ENCODE data around the gene RASGRF1. TPM values are rescaled to one million over a fixed set of nuclear protein-coding genes. Genes with fewer than 3 reads are reported as not detected.

Gene RASGRF1
- total and polyA plus RNA-seq, 12 donors = under 0.01 to 0.86 (median 0.37) TPM; not detected in 9

DNA sequence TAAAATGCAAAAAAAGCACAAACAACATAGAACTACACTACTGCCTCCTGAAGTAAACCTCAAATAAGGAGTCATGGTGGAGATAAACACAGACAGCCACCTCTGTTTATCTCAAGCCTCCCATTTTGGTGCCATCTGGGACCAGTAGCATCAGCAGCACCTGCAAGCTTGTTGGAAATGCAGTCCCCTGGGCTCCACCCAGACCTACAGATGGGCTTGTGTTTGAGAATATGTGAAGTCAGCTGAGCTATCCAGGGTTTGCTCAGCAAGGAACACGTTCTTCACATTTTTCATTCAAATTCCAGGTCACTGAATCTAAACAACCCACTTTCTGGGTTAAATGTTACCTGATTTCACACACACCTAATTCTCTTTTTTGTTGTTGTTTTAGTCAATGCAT lies 45.5 kb downstream of the RASGRF1 start:
- Histone ChIP-seq H3K36me3 (no peaks in the 10 kb centered on the region), H3K4me1 (no peaks in the 10 kb centered on the region), H3K4me3 (no peak overlapping the region), H3K27ac (no peak overlapping the region), H3K27me3 (peaks cover 0 to 13% (median 0%) of the 10 kb centered on the region in 7 donors), H3K9me3 (peaks cover 0 to 18% (median 9%) of the 10 kb centered on the region in 11 donors)
- 52 to 63% methylated on average over 1 of the region's 1 CpG for WGBS, 2 donors
- DNase-seq (no peak), ATAC-seq (no peak)
- TF ChIP-seq, protein P1, sequence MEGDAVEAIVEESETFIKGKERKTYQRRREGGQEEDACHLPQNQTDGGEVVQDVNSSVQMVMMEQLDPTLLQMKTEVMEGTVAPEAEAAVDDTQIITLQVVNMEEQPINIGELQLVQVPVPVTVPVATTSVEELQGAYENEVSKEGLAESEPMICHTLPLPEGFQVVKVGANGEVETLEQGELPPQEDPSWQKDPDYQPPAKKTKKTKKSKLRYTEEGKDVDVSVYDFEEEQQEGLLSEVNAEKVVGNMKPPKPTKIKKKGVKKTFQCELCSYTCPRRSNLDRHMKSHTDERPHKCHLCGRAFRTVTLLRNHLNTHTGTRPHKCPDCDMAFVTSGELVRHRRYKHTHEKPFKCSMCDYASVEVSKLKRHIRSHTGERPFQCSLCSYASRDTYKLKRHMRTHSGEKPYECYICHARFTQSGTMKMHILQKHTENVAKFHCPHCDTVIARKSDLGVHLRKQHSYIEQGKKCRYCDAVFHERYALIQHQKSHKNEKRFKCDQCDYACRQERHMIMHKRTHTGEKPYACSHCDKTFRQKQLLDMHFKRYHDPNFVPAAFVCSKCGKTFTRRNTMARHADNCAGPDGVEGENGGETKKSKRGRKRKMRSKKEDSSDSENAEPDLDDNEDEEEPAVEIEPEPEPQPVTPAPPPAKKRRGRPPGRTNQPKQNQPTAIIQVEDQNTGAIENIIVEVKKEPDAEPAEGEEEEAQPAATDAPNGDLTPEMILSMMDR (IDR thresholded peaks at IDR 0.05) = no peak
- intact Hi-C loops (cut with DNase I) = no loop called here

DNA sequence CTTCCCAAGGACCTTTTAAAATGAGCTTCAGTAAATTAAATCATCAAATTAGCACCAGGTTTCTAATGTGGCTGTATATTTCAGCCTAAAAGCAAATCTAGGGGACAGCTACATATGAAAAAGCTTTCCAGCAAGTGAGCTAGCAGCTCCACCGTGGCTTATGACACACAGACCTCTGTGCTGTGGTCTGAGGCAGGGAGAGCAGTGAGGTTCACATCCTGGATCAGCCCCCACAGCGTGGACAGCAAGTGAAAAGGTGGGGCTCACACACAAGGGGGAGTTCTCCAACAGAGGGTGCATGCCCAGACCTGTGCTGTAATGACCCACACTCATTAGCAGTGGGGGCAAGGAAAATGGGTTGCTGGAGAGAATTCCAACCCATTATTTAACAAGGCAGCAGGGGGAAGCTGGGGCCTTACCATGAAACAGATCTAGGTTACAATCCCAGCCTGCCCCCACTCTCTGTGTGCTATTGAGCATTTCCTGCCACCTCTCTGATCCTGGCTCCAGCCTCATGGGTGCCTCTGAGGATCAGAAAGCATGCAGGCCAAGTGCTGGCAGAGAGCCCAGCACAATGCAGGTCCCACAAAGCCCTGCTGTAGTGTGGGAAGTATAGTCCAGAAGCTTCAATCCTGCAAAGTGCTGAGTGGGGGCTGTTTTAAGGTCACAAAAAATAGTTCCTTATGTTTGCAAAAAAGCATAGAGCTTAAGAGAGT lies 48.2 kb downstream of the RASGRF1 start:
- no peak for ATAC-seq
- no peak for DNase-seq
- TF ChIP-seq, protein P1 (IDR thresholded peaks at IDR 0.05) = no peak
- Histone ChIP-seq H3K4me3 (no peak overlapping the region), H3K27me3 (peaks cover 0 to 13% (median 0%) of the 10 kb centered on the region in 7 donors), H3K27ac (no peak overlapping the region), H3K9me3 (peaks cover 0 to 18% (median 9%) of the 10 kb centered on the region in 11 donors), H3K4me1 (no peaks in the 10 kb centered on the region), H3K36me3 (no peaks in the 10 kb centered on the region)
- WGBS, 2 donors = 72 to 73% methylated on average over 2 of the region's 2 CpGs
- intact Hi-C loops (cut with DNase I) = no loop called here

DNA sequence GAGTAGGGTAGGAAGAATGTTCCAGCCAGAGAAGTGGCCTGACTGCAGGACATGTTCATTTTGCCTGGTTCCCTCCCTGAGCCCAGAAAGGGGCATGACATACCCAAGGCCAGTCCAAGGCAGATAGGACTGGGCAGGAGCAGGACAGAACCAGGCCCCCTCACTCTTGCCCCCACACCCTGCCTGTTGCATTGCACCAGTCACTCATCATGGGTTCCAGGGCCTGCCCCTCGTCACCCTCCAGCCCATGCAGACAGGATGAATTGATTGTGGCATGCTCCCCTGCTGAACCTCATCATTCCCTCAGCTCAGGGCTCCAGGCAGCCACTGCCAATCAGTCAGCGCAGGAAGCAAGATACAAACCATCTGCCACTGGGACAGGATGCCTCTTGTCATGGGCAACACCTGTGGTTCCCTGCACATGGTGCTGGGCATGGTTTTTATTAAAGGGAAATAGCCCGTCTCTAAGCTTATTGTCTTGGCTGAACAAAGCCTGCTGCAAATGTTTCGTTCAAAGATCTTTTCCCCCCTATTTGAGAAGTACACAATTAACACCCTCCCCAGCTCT lies 48.9 kb downstream of the RASGRF1 start:
- intact Hi-C loops (cut with DNase I) = no loop called here
- TF ChIP-seq, protein P1 (IDR thresholded peaks at IDR 0.05) = no peak
- H3K4me1 ChIP-seq = no peaks in the 10 kb centered on the region
- DNase-seq (no peak), ATAC-seq (no peak)
- peaks cover 0 to 18% (median 9%) of the 10 kb centered on the region in 11 donors for H3K9me3 ChIP-seq
- H3K36me3 ChIP-seq = no peaks in the 10 kb centered on the region
- H3K4me3 ChIP-seq = no peak overlapping the region
- no peak overlapping the region for H3K27ac ChIP-seq
- WGBS, 2 donors = 68 to 82% methylated on average over 4 of the region's 4 CpGs
- peaks cover 0 to 19% (median under 1%) of the 10 kb centered on the region in 7 donors for H3K27me3 ChIP-seq

DNA sequence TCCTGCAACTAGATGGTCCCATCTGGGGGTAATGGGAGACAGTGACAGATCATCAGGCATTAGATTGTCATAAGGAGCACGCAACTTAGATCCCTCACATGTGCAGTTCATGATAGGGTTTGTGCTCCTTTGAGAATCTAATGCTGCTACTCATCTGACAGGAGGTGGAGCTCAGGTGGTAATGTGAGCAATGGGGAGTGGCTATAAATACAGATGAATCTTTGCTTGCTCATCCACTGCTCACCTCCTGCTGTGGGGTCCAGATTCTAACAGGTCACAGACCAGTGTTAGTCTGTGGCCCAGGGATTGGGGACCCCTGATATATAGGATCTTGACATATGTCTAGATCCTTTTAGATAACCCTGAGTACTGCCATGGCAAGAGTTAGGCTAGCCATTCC lies 52.7 kb downstream of the RASGRF1 start:
- ATAC-seq (no peak), DNase-seq (no peak)
- intact Hi-C loops (cut with DNase I) = no loop called here
- TF ChIP-seq, protein P1 (IDR thresholded peaks at IDR 0.05) = no peak
- WGBS, 2 donors = 96 to 97% methylated on average over 1 of the region's 1 CpG
- no peak overlapping the region for H3K27ac ChIP-seq
- H3K36me3 ChIP-seq = no peaks in the 10 kb centered on the region
- no peak overlapping the region for H3K4me3 ChIP-seq
- peaks cover 0 to 14% (median 3%) of the 10 kb centered on the region in 11 donors for H3K9me3 ChIP-seq
- peaks cover 0 to 15% (median 5%) of the 10 kb centered on the region in 7 donors for H3K27me3 ChIP-seq
- H3K4me1 ChIP-seq = peaks cover 0 to 10% (median 0%) of the 10 kb centered on the region in 9 donors

All from heart right ventricle (tissue), 16 donors.